Immature natural killer cell (primary cell): ENCODE results near the gene AGXT2. TPM values are rescaled to one million over a fixed set of nuclear protein-coding genes. Genes with fewer than 3 reads are reported as not detected.
A peak's percentile ranks its signal among the peaks of the same experiment; 100 is the strongest.

Experiments used
- DNase-seq, 3 donors: peaks; one replicate each; pipeline ENCODE4 v3.0.0; 2022; ENCODE audit warnings: mixed read lengths in 1 of 3
- H3K27ac Mint-ChIP-seq, 6 donors: one replicate each; pipeline ENCODE4 v1.8.0; 2020; ENCODE audit warnings: mixed read lengths in 6 of 6, mild to moderate bottlenecking in 5 of 6, inconsistent platforms in 4 of 6, moderate library complexity in 3 of 6
- H3K27me3 Mint-ChIP-seq, 3 donors: one replicate each; pipeline ENCODE4 v1.8.0; 2020 to 2021; ENCODE audit warnings: low read depth in 3 of 3, mild to moderate bottlenecking in 3 of 3, mixed read lengths in 3 of 3, moderate library complexity in 3 of 3, inconsistent platforms in 1 of 3
- H3K36me3 Mint-ChIP-seq, 3 donors: one replicate each; pipeline ENCODE4 v1.8.0; 2020; ENCODE audit warnings: mixed read lengths in 3 of 3, inconsistent platforms in 2 of 3, mild to moderate bottlenecking in 2 of 3
- H3K4me1 Mint-ChIP-seq, 2 donors: one replicate each; pipeline ENCODE4 v1.8.0; 2020; ENCODE audit warnings: inconsistent platforms in 2 of 2, mild to moderate bottlenecking in 2 of 2, mixed read lengths in 2 of 2, moderate library complexity in 1 of 2
- H3K4me3 Mint-ChIP-seq, 5 donors: one replicate each; pipeline ENCODE4 v1.8.0; 2020; ENCODE audit warnings: mild to moderate bottlenecking in 5 of 5, mixed read lengths in 5 of 5, inconsistent platforms in 3 of 5, moderate library complexity in 3 of 5
- H3K9me3 Mint-ChIP-seq, 6 donors: one replicate each; pipeline ENCODE4 v1.8.0; 2020; ENCODE audit warnings: mild to moderate bottlenecking in 6 of 6, mixed read lengths in 6 of 6, inconsistent platforms in 4 of 6, moderate library complexity in 3 of 6
- polyA plus RNA-seq, 3 donors: library from polyadenylated mRNA; unstranded; fragments of 300-500 nt; fragmentation: Illumina TruSeq; gene quantifications; one replicate each; pipeline ENCODE4 v1.2.3, GENCODE V29; 2021

The AGXT2 gene
- polyA plus RNA-seq = not detected

GRCh38 chr5:35047785-35048404 is at the start of gene AGXT2:
Gene AGXT2, minus strand, starts transcription at chr5:35047949. Its CDS starts 57 bp downstream, at chr5:35047892.
- H3K27ac Mint-ChIP-seq = no peak within 1 kb of the TSS
- H3K9me3 Mint-ChIP-seq = peaks cover 0 to 3% (median 0%) of the 10 kb centered on the region in 6 donors
- H3K27me3 Mint-ChIP-seq = peaks cover 2 to 11% (median 4%) of the 10 kb centered on the region in 3 donors
- H3K4me1 Mint-ChIP-seq = no peaks in the 10 kb centered on the region
- H3K36me3 Mint-ChIP-seq = no peaks in the 10 kb centered on the region
- no peak for DNase-seq
- H3K4me3 Mint-ChIP-seq = no peak within 1 kb of the TSS

GRCh38 chr5:35096932-35097331 is 49.2 kb upstream of the AGXT2 start:
- H3K4me3 Mint-ChIP-seq = no peak overlapping the region
- no peak overlapping the region for H3K27ac Mint-ChIP-seq
- no peak for DNase-seq
- H3K27me3 Mint-ChIP-seq = peaks cover 3 to 5% (median 3%) of the 10 kb centered on the region in 3 donors
- H3K36me3 Mint-ChIP-seq = no peaks in the 10 kb centered on the region
- no peaks in the 10 kb centered on the region for H3K4me1 Mint-ChIP-seq
- H3K9me3 Mint-ChIP-seq = no peaks in the 10 kb centered on the region

GRCh38 chr5:35096216-35096615 is 48.5 kb upstream of the AGXT2 start:
- Mint-ChIP-seq H3K9me3 (no peaks in the 10 kb centered on the region), H3K27ac (no peak overlapping the region), H3K4me3 (no peak overlapping the region), H3K27me3 (peaks cover 3 to 5% (median 3%) of the 10 kb centered on the region in 3 donors), H3K36me3 (no peaks in the 10 kb centered on the region), H3K4me1 (no peaks in the 10 kb centered on the region)
- no peak for DNase-seq

GRCh38 chr5:35095366-35095765 is 47.6 kb upstream of the AGXT2 start:
- Mint-ChIP-seq H3K27ac (no peak overlapping the region), H3K27me3 (peaks cover 3 to 5% (median 3%) of the 10 kb centered on the region in 3 donors), H3K4me3 (no peak overlapping the region), H3K36me3 (no peaks in the 10 kb centered on the region), H3K9me3 (no peaks in the 10 kb centered on the region), H3K4me1 (no peaks in the 10 kb centered on the region)
- DNase-seq = no peak

GRCh38 chr5:35094948-35095347 is 47.2 kb upstream of the AGXT2 start:
- Mint-ChIP-seq H3K27me3 (peaks cover 3 to 5% (median 3%) of the 10 kb centered on the region in 3 donors), H3K4me3 (no peak overlapping the region), H3K27ac (no peak overlapping the region), H3K36me3 (no peaks in the 10 kb centered on the region), H3K4me1 (no peaks in the 10 kb centered on the region), H3K9me3 (no peaks in the 10 kb centered on the region)
- no peak for DNase-seq

GRCh38 chr5:35092703-35093102 is 45.0 kb upstream of the AGXT2 start:
- H3K36me3 Mint-ChIP-seq = no peaks in the 10 kb centered on the region
- DNase-seq = no peak
- peaks cover 4 to 6% (median 5%) of the 10 kb centered on the region in 3 donors for H3K27me3 Mint-ChIP-seq
- no peaks in the 10 kb centered on the region for H3K4me1 Mint-ChIP-seq
- H3K4me3 Mint-ChIP-seq = no peak overlapping the region
- H3K9me3 Mint-ChIP-seq = no peaks in the 10 kb centered on the region
- no peak overlapping the region for H3K27ac Mint-ChIP-seq

- Mint-ChIP-seq H3K36me3 (no peaks in the 10 kb centered on the region), H3K4me1 (no peaks in the 10 kb centered on the region), H3K4me3 (no peak overlapping the region), H3K27me3 (peaks cover 3 to 4% (median 3%) of the 10 kb centered on the region in 3 donors), H3K9me3 (no peaks in the 10 kb centered on the region), H3K27ac (no peak overlapping the region)
- no peak for DNase-seq
Measured at GRCh38 chr5:35091704-35092103, 44.0 kb upstream of the AGXT2 start.

GRCh38 chr5:35089334-35090314 is 41.9 kb upstream of the AGXT2 start:
- peaks cover 0 to 3% (median 3%) of the 10 kb centered on the region in 3 donors for H3K27me3 Mint-ChIP-seq
- H3K27ac Mint-ChIP-seq = no peak overlapping the region
- H3K4me1 Mint-ChIP-seq = no peaks in the 10 kb centered on the region
- no peak overlapping the region for H3K4me3 Mint-ChIP-seq
- H3K36me3 Mint-ChIP-seq = no peaks in the 10 kb centered on the region
- DNase-seq = peak in 1 of 3 donors; percentile 11
- no peaks in the 10 kb centered on the region for H3K9me3 Mint-ChIP-seq

- no peak for DNase-seq
- no peaks in the 10 kb centered on the region for H3K9me3 Mint-ChIP-seq
- no peaks in the 10 kb centered on the region for H3K4me1 Mint-ChIP-seq
- no peak overlapping the region for H3K4me3 Mint-ChIP-seq
- H3K36me3 Mint-ChIP-seq = no peaks in the 10 kb centered on the region
- H3K27me3 Mint-ChIP-seq = peaks cover 3% of the 10 kb centered on the region in 3 donors
- no peak overlapping the region for H3K27ac Mint-ChIP-seq
Measured at GRCh38 chr5:35087991-35088390, 40.2 kb upstream of the AGXT2 start.

GRCh38 chr5:35083150-35083549 is 35.4 kb upstream of the AGXT2 start:
- Mint-ChIP-seq H3K27me3 (peaks cover 2 to 8% (median 5%) of the 10 kb centered on the region in 3 donors), H3K36me3 (no peaks in the 10 kb centered on the region), H3K9me3 (peaks cover 0 to 3% (median 0%) of the 10 kb centered on the region in 6 donors), H3K27ac (no peak overlapping the region), H3K4me1 (no peaks in the 10 kb centered on the region), H3K4me3 (no peak overlapping the region)
- no peak for DNase-seq

- H3K27me3 Mint-ChIP-seq = peaks cover 0 to 8% (median 5%) of the 10 kb centered on the region in 3 donors
- H3K4me3 Mint-ChIP-seq = no peak overlapping the region
- no peaks in the 10 kb centered on the region for H3K36me3 Mint-ChIP-seq
- H3K9me3 Mint-ChIP-seq = peaks cover 0 to 3% (median 0%) of the 10 kb centered on the region in 6 donors
- H3K4me1 Mint-ChIP-seq = no peaks in the 10 kb centered on the region
- no peak for DNase-seq
- H3K27ac Mint-ChIP-seq = no peak overlapping the region
Measured at GRCh38 chr5:35082530-35082929, 34.8 kb upstream of the AGXT2 start.

GRCh38 chr5:35081134-35081533 is 33.4 kb upstream of the AGXT2 start:
- Mint-ChIP-seq H3K4me1 (no peaks in the 10 kb centered on the region), H3K9me3 (peaks cover 0 to 4% (median 2%) of the 10 kb centered on the region in 6 donors), H3K4me3 (no peak overlapping the region), H3K36me3 (no peaks in the 10 kb centered on the region), H3K27ac (no peak overlapping the region), H3K27me3 (peaks cover 0 to 8% (median 6%) of the 10 kb centered on the region in 3 donors)
- no peak for DNase-seq

- Mint-ChIP-seq H3K9me3 (peaks cover 0 to 11% (median 4%) of the 10 kb centered on the region in 6 donors), H3K27me3 (peaks cover 3 to 11% (median 5%) of the 10 kb centered on the region in 3 donors), H3K36me3 (no peaks in the 10 kb centered on the region), H3K27ac (no peak overlapping the region), H3K4me3 (no peak overlapping the region), H3K4me1 (no peaks in the 10 kb centered on the region)
- DNase-seq = no peak
Measured at GRCh38 chr5:35073160-35073559, 25.4 kb upstream of the AGXT2 start.

- Mint-ChIP-seq H3K36me3 (no peaks in the 10 kb centered on the region), H3K27ac (no peak overlapping the region), H3K9me3 (peaks cover 0 to 11% (median under 1%) of the 10 kb centered on the region in 6 donors), H3K4me1 (no peaks in the 10 kb centered on the region), H3K4me3 (no peak overlapping the region), H3K27me3 (peaks cover 2 to 9% (median 6%) of the 10 kb centered on the region in 3 donors)
- no peak for DNase-seq
Measured at GRCh38 chr5:35069188-35069587, 21.4 kb upstream of the AGXT2 start.
